CD4-positive, alpha-beta T cell treated with Interleukin-21 for 1 hour (primary cell): ENCODE results near the gene FZD8.

Source experiments
- DNase-seq: peaks from one replicate; pipeline ENCODE4 v3.0.0-alpha.2; 2020

The FZD8 gene

GRCh38 chr10:35640951-35641675 is 983 bp downstream of the FZD8 start:
- peak; percentile 37 for DNase-seq

- DNase-seq: peak; percentile 23
These were observed 1.6 kb downstream of the FZD8 start for GRCh38 chr10:35640474-35640873.

GRCh38 chr10:35639728-35640401 is 2.2 kb downstream of the FZD8 start:
- DNase-seq: no peak

GRCh38 chr10:35639021-35639727 is 2.9 kb downstream of the FZD8 start:
- DNase-seq: no peak

- no peak for DNase-seq
These were observed 4.0 kb downstream of the FZD8 start for GRCh38 chr10:35638101-35638500.

- no peak for DNase-seq
These were observed 4.6 kb downstream of the FZD8 start for GRCh38 chr10:35637462-35637861.

- no peak for DNase-seq
These were observed 5.1 kb downstream of the FZD8 start for GRCh38 chr10:35636956-35637355.

- peak; percentile 68 for DNase-seq
These were observed 6.5 kb downstream of the FZD8 start for GRCh38 chr10:35635576-35635975.

- peak; percentile 11 for DNase-seq
These were observed 8.8 kb downstream of the FZD8 start for GRCh38 chr10:35633006-35633980.

- DNase-seq: no peak
These were observed 10.1 kb downstream of the FZD8 start for GRCh38 chr10:35632027-35632426.

GRCh38 chr10:35631404-35631803 is 10.7 kb downstream of the FZD8 start:
- DNase-seq: no peak

- no peak for DNase-seq
These were observed 15.1 kb downstream of the FZD8 start for GRCh38 chr10:35626971-35627507.

GRCh38 chr10:35614312-35614711 is 27.8 kb downstream of the FZD8 start:
- DNase-seq: no peak

- no peak for DNase-seq
These were observed 28.4 kb downstream of the FZD8 start for GRCh38 chr10:35613597-35614226.

GRCh38 chr10:35613107-35613440 is 29.0 kb downstream of the FZD8 start:
- DNase-seq: no peak

GRCh38 chr10:35612385-35613106 is 29.6 kb downstream of the FZD8 start:
- no peak for DNase-seq

GRCh38 chr10:35611750-35612149 is 30.3 kb downstream of the FZD8 start:
- no peak for DNase-seq

GRCh38 chr10:35608328-35608672 is 33.8 kb downstream of the FZD8 start:
- DNase-seq: no peak

- DNase-seq: no peak
These were observed 34.4 kb downstream of the FZD8 start for GRCh38 chr10:35607475-35608327.

GRCh38 chr10:35606430-35606829 is 35.7 kb downstream of the FZD8 start:
- no peak for DNase-seq

GRCh38 chr10:35605191-35605590 is 36.9 kb downstream of the FZD8 start, which contains the start of gene GJD4:
GJD4 (plus strand) TSS chr10:35605341; CDS start chr10:35605568, 227 bp downstream.
- no peak for DNase-seq
